Activated T-helper 9 cell treated with anti-CD3 and anti-CD28 coated beads, Interleukin-2, amount 50 U/mL, for 16 hours (primary cell): Measurements from ENCODE around the gene SIK3.

Experiments used
- DNase-seq: peaks from one replicate; pipeline ENCODE4 v3.0.0-alpha.2; 2020; ENCODE audit warnings: low read depth

SIK3 gene

GRCh38 chr11:116793772-116794097 is 304.5 kb downstream of the SIK3 start:
- no peak for DNase-seq
